HepG2 (cell line): Measurements from ENCODE around the gene CALML6. TPM values are rescaled to one million over a fixed set of nuclear protein-coding genes. Genes with fewer than 3 reads are reported as not detected.

Experiments
- BATF2 ChIP-seq: sonication (generic); formaldehyde crosslinking; IDR thresholded peaks from 2 replicates; pipeline ENCODE4 v1.8.0; 2022; ENCODE audit warnings: mild to moderate bottlenecking, missing genetic modification reagents, moderate library complexity
- CHD4 ChIP-seq: fragments of 200-600 bp; sonication (generic); IDR thresholded peaks from 2 replicates; pipeline ENCODE4 v1.7.0; 2017; ENCODE audit warnings: mild to moderate bottlenecking, low read length, borderline replicate concordance
- DDIT3 ChIP-seq: sonication (generic); formaldehyde crosslinking; IDR thresholded peaks from 2 replicates; pipeline ENCODE4 v1.4.0; 2020; ENCODE audit warnings: mild to moderate bottlenecking, missing genetic modification reagents
- DPF2 ChIP-seq: sonication (generic); formaldehyde crosslinking; IDR thresholded peaks from 2 replicates; pipeline ENCODE4 v1.4.0; 2020; ENCODE audit warnings: mild to moderate bottlenecking, low read depth, missing genetic modification reagents, borderline replicate concordance
- GLI4 ChIP-seq: sonication (generic); formaldehyde crosslinking; IDR thresholded peaks from 2 replicates; pipeline ENCODE4 v1.5.1; 2020; ENCODE audit warnings: missing genetic modification reagents, mild to moderate bottlenecking, moderate library complexity, borderline replicate concordance
- HNF4A ChIP-seq: sonication (generic); formaldehyde crosslinking; IDR thresholded peaks from 2 replicates; pipeline ENCODE4 v1.4.0; 2020; ENCODE audit warnings: missing genetic modification reagents
- HNF4G ChIP-seq, 2 experiments: sonication (generic) in 1 of 2; formaldehyde crosslinking in 1 of 2; IDR thresholded peaks; 2 replicates each; pipeline versions ENCODE4 v1.4.0 to v1.6.1; 2011 to 2020; ENCODE audit warnings: borderline replicate concordance in 2 of 2, low read depth in 2 of 2, mild to moderate bottlenecking in 2 of 2, low read length in 1 of 2, missing genetic modification reagents in 1 of 2, moderate library complexity in 1 of 2
- IRX3 ChIP-seq: sonication (generic); formaldehyde crosslinking; IDR thresholded peaks from 2 replicates; pipeline ENCODE4 v1.8.1; 2023; ENCODE audit warnings: mild to moderate bottlenecking, low read depth, missing genetic modification reagents, borderline replicate concordance
- PHF5A ChIP-seq: IDR thresholded peaks from one replicate; pipeline ENCODE4 v1.6.1; 2018; ENCODE audit warnings: low read depth, missing genetic modification reagents; ENCODE audit not compliant: unreplicated experiment
- REL ChIP-seq: sonication (generic); formaldehyde crosslinking; conservative IDR thresholded peaks from 2 replicates; pipeline ENCODE4 v1.8.0; 2022; ENCODE audit warnings: mild to moderate bottlenecking, missing genetic modification reagents, moderate library complexity
- STAG1 ChIP-seq: sonication (generic); formaldehyde crosslinking; IDR thresholded peaks from 2 replicates; pipeline ENCODE4 v1.4.0; 2020; ENCODE audit warnings: missing genetic modification reagents
- ZNF138 ChIP-seq: sonication (generic); formaldehyde crosslinking; IDR thresholded peaks from 2 replicates; pipeline ENCODE4 v1.5.0; 2020; ENCODE audit warnings: mild to moderate bottlenecking, low read depth, missing genetic modification reagents
- ZNF18 ChIP-seq: sonication (generic); formaldehyde crosslinking; IDR thresholded peaks from 2 replicates; pipeline ENCODE4 v1.8.0; 2022; ENCODE audit warnings: mild to moderate bottlenecking, missing genetic modification reagents; ENCODE audit not compliant: insufficient replicate concordance
- ZNF407 ChIP-seq: sonication (generic); formaldehyde crosslinking; IDR thresholded peaks from one replicate; pipeline ENCODE4 v1.5.1; 2020; ENCODE audit warnings: mild to moderate bottlenecking, missing genetic modification reagents; ENCODE audit errors: not compliant biosample characterization
- ZNF510 ChIP-seq: sonication (generic); formaldehyde crosslinking; IDR thresholded peaks from 2 replicates; pipeline ENCODE4 v1.4.0; 2020; ENCODE audit warnings: low read depth, mild to moderate bottlenecking, missing genetic modification reagents
- ZNF691 ChIP-seq: sonication (generic); formaldehyde crosslinking; IDR thresholded peaks from 2 replicates; pipeline ENCODE4 v1.4.0; 2020; ENCODE audit warnings: missing genetic modification reagents, low read depth, mild to moderate bottlenecking, borderline replicate concordance
- polyA plus RNA-seq, 8 experiments: library from polyadenylated mRNA; depleted of rRNA in 3 of 8; stranded (reverse) in 7 of 8; unstranded in 1 of 8; fragments of >200 nt; fragmentation: Illumina TruSeq in 4 of 8; extraction: Trizol in 4 of 8; gene quantifications; 2 replicates each; pipeline versions ENCODE4 v1.2.1 to v1.2.3, GENCODE V29; 2011 to 2016; ENCODE audit warnings: low read depth in 4 of 8, missing spikeins in 1 of 8, mixed read lengths in 1 of 8; ENCODE audit not compliant: insufficient read depth in 1 of 8
- total RNA-seq, 5 experiments: library from RNA; depleted of rRNA; stranded (reverse); fragments of >200 nt; fragmentation: Illumina TruSeq; extraction: Trizol; gene quantifications; 2 replicates each; pipeline ENCODE4 v1.2.3, GENCODE V29; 2016; ENCODE audit warnings: low read depth in 1 of 5

Gene CALML6
- total and polyA plus RNA-seq, 2 of the 13 experiments (the other 11 are each of a cell fraction or from before 2014, with no cell fraction given) = 0.11 to 0.12 TPM

GRCh38 chr1:1959840-1960479 lies 44.9 kb downstream of the CALML6 start (continued):
- no peak for TF ChIP-seq ZNF407 (CRISPR knock-in tag)
- peak; percentile 81 for TF ChIP-seq ZNF18 (CRISPR knock-in tag)
- TF ChIP-seq GLI4 (CRISPR knock-in tag) = no peak
- TF ChIP-seq BATF2 = no peak
- TF ChIP-seq HNF4G (IDR thresholded peaks at IDR 0.05; ENCODE audit: borderline replicate concordance, low read depth, low read length) = no peak
- TF ChIP-seq HNF4G (CRISPR knock-in tag; IDR thresholded peaks at IDR 0.05; ENCODE audit: borderline replicate concordance, low read depth) = no peak
- TF ChIP-seq PHF5A (CRISPR knock-in tag) = no peak
- peak; percentile 29; the same call in 1 of the 2 replicates for TF ChIP-seq ZNF691
- TF ChIP-seq ZNF138 (CRISPR knock-in tag) = no peak
- TF ChIP-seq DPF2 (CRISPR knock-in tag) = no peak; the same call in 1 of the 2 replicates
- no peak for TF ChIP-seq CHD4
- no peak for TF ChIP-seq DDIT3
- peak; percentile 85 for TF ChIP-seq STAG1 (CRISPR knock-in tag)
- no peak for TF ChIP-seq ZNF510 (CRISPR knock-in tag)
- no peak for TF ChIP-seq REL (CRISPR knock-in tag)
- no peak for TF ChIP-seq IRX3 (CRISPR knock-in tag)
- no peak for TF ChIP-seq HNF4A (CRISPR knock-in tag)
